DMS79 (cell line): ENCODE results near the gene CAMTA1.

Experiments used
- DNase-seq: peaks from one replicate; lab custom pipeline; 2025; lab: John Stamatoyannopoulos, UW

CAMTA1 gene

DNA sequence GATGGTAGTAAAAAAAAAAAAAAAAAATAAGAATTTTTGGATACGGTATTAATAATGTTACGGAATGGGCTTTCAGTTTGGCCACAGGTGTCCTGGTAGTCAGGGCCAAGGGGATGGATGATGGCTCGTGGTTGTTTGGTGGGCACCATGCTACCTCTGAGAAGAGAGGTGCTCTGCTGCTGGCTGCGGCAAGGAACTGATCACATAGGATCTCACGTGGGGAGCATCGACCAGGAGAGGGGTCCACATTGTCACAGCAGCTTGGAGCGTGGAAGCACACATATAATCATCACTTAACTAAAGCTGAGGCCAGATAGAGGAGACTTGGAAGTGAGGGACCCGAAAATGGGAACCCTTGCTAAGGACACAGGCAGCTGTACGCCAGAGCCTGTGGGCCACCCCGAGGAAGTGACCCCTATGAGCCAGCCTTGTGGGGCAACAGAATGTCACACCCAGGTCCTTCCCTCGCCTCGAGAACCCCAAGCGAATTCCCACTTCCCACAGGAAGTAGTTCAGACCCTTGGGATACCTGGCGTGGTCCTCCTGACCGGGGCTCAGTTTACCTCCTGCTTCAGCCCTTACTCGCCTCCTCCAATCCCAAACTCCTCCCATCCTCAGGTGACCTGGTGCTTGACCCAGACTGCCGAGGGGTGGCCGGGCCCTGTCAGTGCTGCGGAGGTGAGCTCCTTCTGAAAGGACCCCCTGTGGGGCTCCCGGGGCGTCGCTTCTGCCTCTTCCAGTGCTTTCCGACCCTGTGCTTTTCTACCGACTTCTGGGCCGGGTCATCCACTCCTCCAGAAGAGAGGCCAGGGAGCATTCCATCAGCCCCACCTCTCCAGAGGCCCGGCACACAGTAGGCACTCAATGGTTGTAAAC, 222.0 kb downstream of the CAMTA1 start:
- DNase-seq, result no peak

DNA sequence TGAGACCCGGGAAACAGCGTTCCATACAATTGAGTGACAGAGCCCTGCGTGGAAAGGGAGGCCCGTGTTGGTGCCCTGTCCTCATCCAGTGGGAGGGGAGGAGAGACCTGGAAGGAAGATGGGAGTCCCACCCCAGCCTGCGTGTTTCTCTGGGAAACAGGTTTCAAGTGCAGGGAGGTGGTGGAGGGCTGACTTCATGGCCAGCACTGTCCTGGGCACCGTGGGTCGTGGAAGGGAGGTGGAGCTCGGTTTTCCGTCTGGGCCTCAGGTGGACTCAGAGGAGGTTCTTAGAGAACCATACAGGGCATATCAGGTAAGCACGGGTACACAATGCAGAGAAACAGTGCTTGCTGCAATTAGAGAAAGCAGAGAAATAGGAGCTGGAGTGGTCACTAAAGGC, 222.6 kb downstream of the CAMTA1 start:
- no peak for DNase-seq

DNA sequence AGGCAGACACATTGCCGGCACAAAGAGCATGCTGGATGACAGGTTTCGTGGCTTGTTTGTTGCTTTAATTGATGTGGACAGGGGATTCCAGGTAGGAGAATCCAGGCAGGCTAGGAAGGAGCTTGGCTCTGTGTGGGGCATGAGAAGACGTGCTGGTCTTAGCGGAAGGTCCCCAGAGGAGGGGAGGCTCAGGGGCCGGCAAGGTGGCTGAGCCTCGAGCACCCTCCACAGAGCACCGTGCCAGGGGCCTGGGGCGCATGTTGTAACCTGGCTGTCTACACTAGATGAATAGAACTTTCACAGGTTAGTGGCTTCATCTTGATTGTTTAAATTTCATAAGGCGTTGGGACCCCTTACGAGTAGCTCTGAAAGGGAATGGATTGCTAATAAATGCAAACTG, 223.1 kb downstream of the CAMTA1 start:
- no peak for DNase-seq

DNA sequence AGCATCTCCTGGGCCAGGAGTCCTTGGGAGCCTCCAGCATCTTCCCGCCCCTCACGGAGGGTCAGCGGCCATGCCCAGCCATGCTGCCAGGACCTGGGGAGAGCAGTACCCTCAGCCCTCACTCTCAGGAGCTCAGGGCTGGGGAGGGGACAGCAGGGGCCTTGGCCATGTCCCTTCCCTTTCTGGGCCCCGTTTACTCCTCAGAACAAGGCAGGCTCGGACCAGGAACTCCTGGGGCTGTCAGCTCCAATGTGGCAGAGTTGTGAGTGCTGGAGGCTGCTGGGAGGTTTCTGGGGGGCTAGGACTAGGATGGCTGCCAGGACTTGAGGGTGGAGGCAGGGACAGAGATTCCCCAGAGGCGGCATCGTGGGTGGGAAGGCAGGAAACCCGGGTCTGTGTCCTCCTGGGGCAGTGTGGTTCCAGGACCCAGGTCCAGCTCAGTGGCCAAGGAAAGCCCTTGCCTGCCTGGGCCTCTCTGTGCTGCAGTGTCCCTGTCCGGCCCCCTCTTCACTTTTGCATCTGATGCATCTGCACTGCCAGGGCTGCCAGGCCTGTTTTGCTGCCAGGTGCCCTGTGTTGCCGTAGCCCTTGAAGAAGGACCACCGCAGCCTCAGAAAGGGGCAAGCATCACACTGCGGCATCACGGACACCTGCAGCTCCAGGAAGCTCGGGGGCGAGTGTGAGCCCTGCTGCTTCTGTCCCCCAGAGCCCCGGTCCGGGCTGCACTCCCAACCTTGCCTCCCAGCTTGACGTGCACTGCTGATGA, 223.9 kb downstream of the CAMTA1 start:
- DNase-seq, result no peak

DNA sequence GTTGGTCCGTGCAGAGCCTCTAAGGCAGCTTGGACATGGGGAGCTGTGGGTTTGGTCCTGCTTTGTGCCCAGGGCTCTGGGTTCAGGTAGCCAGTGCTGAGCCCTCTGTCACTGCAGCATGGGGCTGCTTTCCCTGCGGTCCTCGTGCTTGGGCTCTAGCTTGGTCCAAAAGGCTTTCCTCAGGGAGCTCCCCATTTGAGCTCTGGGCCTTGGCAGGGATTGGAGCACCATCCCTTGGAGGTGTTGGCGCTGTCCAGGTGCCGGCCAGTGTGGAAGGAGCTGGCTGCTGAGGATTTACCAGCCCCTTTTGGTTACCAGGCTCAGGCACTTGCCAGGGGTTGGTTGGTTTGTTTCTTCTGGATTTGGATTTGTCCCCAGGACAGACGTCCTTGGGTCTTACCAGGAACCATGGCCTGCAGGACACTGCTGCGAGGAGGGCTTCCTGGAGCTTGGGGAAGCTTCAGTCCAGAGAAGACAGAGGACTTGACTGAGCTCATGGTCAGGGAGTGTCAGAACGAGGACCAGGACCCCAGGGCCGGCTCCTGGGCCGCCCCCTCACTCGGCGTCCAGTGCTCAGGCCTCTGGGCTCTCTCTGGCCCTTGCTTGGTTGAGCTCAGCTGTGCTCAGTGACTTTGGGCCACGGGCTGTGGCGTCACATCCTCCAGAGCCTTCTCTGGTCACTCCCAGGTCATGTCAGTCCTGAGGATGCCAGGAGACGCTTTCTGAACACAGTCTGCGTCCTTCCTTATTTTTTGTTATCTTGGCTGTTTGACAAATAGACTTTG, 224.7 kb downstream of the CAMTA1 start:
- DNase-seq, result no peak

DNA sequence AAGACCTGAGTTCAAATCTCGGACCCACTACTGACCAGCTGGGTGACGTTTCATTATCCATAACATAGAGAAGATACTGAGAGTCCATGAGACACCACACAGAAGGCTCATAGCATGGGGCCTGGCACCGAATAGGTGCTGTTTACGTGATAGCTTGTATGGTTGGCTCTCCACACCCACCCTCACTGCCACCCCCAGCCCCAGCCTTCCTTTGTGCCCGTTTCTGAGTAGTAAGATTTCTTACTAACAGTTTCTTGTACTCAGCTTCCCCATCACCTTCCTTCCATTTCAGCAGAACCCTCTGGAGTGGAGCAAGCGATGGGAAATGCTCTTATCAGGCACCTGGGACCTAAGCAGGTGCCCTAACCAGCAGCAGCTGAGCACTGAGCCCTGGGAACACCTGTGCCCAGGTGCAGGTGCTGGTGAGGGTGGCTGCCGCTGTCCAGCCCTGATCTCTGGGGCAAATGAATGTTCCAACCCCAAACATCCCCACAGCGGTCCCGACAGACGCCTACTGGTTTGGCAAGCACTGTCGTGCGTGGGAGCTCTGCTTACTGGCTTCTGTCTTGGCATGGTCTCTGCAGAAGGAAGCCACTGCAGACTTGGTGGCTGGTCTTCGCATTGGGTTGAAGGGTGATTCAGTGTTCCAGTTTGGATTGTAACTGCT, 225.4 kb downstream of the CAMTA1 start:
- no peak for DNase-seq

DNA sequence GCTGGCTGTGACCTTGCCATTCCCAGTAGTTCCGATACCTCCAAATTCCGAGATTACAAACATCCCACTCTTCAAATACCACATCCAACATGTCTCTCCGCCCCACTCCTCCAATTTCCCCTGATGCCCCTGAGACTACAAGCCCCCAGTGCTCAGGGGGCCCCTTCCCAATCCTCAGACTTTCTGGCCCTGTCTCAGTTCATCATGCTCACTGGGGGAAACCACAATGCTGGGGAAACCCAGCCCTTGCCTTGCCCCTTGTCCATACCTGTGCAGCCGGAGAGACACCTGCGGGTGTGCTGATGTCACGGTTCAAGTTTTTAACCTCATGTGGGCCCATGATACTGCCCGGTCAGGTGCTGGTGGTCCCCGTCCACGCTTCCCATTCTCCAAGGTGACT, 226.6 kb downstream of the CAMTA1 start:
- no peak for DNase-seq

DNA sequence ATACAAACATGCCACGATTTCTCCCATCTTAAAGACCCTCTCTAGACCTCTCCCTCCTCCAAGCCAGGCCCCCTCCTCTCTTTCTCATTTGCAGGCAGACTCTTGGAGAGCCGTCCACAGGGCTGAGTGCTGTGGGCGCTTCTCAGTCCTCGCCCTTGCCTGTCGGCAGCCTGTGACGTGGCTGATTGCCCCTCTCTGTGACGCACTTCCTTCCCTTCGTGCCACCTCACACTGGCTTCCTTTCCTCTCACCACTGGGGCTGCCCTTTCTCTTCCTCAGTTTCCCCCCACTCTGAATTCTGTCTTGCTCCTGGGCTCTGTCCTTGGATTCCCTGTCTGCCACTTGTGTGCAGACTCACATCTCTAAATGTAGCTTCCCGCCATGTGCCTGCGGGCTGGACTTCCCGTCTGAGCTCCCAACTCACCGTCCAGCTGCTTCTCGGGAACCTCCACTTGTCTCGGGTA, 227.2 kb downstream of the CAMTA1 start:
- no peak for DNase-seq

DNA sequence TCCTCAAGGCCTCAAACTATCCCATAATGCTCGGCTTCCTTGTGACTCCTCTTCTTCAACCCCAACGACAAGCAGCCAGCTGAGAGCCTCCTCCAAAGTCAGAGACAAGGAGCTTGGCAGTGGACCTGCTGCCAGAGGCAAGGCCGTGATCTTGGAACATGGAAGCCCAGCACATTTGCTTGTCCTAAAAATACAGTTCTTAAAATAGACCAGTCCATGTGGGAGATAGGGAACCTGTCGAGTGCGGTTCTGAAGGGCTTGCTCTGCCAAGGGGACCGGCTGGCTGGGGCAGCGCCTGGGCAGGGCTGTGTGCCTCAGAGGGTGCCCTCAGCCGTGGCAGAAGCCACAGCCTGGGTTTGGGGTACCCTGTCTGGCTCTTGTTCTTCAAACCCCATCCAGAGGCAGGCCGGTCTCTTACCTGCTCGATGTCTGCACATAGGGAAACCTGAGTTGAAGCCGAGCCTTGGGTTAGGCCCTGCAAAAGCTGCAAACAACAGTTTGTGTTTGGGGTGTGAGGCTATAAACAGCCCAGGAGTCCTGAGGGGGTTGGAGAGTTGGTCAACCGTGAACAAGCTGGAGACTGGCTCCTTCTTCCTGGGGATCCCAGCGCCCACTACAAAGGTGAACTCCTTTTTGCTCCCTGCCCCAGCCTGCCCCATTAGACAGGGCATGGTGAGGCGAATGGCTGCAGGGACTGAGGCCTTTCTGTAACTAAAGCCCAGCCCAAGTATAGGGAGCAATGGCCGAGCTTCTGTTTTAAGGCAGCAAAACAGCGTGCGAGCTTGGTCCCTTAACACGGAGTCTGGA, 228.8 kb downstream of the CAMTA1 start:
- no peak for DNase-seq

DNA sequence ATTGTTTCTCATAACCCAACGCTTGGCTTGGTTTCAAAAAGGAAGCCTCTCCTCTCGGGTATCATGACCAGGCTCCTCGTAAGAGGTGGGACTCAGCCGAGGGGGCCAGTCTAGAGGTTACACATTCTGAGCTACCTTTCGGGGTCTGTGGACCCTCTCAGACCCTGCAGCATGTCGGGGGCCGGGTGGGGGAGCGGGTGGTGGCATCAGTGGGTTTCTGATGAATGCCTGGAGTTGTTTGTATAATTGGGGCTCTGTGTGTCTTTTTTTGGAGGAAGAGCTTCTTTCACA, 229.3 kb downstream of the CAMTA1 start:
- DNase-seq, result no peak

DNA sequence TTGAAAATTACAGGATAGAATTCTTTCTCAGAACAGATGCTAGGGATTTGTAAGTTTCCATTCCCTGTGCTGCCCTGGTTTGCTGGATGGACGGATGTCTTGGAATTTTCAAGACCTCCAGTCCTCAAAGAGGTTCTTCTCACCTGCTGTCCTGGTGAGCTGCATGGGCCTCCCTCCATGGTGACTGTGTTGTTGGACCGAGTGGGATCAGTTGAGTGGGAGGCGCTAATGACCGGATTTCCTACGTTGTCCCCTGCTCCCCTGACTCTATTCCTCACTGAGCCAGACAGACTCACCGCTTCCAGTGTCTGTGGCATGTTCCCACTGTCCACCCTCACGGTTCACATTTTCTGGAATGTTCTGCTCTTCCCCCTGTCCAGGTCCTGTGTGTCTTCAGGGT, 229.8 kb downstream of the CAMTA1 start:
- DNase-seq, result no peak

DNA sequence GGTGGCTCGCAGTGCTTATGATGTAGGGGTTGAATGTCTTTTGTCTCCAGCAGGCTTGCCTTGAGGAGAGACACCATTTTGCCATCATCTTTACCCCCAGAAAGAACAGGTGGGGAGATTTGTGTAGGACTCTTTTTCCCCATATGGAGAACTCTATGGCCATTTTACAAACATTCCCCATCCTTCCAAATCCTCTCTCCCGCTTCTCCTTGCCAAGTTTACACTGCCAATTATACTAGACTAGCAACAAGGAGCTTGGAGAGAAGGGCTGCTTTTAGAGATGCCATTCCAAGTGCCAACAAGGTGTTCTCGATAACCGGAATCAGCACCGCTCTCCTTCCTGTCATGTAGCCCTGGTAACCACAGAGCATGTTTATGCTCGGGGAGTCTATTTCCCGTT, 233.1 kb downstream of the CAMTA1 start:
- no peak for DNase-seq

DNA sequence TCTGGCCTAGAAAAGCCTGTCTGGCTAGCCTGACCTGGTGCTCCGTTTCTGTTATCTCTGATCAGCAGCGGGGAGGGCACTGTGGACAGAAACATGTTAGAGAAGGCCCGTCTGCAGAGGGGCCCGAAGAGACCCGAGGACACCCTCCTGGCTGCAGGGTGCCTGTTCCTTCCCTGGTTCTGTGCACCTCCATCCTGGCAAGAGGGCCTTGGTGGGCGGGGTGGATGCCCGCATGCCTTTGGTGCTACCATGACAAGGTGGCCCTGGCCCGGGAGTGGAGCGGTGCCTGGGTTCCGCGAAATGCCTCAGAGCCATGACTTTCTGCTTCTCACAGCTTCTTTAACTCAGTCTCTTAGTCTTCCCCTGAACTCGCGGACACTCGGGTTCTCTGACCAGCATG, 233.6 kb downstream of the CAMTA1 start:
- DNase-seq, result no peak

DNA sequence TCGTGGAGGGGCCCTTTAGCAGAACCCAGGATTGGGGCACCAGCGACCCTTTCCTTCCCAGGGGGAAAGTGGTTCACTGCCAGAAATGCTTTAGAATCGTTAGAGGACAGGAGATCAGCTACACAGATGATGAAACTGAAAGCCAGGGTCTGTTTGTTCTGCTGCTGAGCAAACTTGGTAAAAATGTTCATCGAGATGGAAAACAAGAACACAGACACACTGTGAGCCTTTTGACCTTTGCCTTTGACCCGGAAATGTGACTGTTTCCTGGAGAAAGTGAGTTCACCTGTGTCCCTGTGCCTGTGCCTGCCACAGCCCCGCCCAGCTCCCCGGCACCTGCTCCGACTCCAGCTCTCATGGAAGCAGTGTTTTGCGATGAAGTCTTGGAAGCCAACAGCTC, 234.3 kb downstream of the CAMTA1 start:
- no peak for DNase-seq

DNA sequence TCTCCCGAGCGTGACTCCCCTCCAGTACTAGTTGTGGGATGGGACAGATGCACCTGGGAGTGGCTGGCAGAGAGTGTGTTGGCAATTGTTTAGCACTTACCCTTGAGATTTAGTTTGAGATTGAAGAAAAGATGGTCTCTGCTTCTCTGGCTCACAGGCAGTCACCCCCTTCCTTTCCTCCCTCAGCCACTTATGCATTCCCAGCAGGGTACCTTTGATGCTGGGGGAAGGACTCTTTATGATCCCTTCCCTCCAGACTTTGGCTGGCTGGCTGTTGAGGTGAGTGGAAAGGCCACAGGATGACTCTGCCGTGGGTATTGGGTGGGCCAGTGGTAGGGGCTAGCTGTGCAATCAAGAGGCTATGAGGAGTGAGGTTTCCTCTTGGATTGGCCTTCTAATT, 236.8 kb downstream of the CAMTA1 start:
- DNase-seq, result no peak

DNA sequence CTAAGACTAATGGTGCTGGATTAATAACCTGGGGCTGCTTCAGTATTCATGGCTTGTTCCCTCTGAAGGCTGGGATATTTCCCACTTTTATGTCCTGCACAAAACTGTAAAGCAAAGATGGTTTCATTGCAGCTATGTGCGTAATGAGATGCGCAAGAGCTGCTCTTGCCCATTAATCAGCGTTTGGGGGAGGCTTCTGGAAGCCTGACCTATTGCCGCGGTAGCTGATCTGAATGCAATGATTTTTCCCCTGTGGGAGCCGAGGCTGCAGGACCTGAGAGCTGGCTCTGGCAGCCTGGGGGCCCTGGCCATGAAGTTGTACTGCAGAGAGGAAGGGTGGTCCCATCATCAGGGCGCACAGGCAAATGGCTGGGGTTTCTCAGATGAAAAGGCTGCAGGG, 239.8 kb downstream of the CAMTA1 start:
- DNase-seq, result no peak

DNA sequence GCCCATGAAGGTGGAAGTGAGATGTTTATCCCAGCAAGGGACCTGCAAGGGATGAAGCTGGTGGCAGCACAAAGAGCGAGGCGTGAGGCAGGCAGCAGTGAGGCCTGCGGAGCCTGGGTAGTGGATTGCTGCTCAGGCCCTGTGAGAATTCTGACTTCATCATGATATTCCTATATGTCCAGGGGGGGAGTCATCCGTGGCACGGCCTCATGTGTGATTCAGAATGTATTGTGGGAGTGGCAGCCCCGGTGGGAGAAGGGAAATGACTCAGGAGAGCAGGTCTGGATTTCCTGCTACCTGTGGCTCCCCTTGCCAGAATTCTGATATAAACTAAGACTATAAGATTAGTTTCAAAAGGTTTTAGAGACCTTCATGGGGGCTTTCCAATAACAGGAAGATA, 240.9 kb downstream of the CAMTA1 start:
- no peak for DNase-seq

DNA sequence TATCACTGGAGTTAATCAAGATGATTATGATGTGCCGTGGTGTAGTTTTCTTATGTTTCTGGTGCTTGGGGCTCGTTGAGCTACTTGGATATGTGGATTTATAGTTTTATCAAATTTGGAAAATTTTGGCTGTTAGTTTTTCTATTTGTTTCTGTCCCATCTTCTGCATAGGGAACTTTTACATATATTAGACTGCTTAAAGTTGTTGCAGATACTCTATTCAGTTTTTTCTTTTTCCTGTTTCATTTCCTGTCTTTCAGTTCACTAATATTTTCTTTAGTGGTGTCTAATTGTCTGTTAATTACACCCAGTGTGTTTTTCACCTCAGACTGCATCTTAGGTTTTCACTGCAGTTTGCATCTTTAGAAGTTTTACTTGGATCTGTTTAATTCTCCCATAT, 247.7 kb downstream of the CAMTA1 start:
- no peak for DNase-seq

DNA sequence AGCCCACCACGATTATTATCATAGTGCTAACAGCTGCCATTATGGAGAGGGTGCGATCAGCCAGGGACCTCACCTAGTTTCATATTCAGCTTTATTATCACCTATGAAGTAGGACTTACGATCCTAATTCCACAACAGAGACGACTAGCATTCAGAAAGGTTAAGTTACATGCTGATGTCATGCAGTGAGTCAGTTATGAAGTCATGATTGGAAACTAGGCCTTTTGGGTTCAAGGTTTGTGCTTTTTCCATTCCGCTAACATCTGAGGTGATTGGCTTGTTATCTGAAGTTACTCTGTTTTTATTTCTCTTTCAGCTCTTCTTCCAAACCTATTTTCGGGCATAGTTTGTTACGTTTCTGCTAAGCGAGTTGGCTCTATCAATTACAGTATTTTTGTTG, 251.1 kb downstream of the CAMTA1 start:
- DNase-seq, result no peak

DNA sequence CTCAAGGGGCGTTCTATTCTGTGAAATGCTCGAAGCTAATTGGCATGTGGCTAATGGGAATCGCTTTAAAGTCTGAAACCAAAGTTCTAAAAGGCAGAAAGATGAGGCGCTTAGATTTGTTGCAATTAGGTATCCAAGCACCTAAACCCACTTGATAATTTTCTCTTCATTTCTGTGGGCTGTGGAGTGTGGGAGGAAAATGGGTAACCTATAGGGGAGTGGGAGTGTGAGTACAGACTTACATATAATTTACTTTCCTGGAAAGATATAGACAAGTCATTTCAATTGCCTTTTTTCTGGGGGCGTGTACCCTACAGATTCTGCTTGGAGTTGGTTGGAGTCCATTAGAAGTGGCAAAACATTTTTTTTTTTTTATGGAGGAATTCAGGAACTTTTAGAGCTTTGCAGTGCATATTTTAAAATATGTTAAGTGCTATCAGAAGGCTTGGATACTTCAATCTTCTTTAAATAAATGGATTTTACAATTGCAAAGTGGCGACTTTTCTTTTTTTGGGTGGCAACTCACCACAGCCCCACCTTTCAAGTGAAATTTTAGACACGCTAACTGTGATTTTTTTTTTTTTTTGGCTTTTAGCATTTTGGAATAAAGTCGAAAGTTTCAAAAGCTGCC, 254.5 kb downstream of the CAMTA1 start:
- DNase-seq, result no peak
